GM12878 (cell line): ENCODE measurements around the gene C1QB. TPM values are rescaled to one million over a fixed set of nuclear protein-coding genes. Genes with fewer than 3 reads are reported as not detected.

Experiments
- ATAC-seq: fragments of 200-7000 bp; cut with Tn5 transposase; 3 replicates; pipeline ENCODE4 v1.9.1; 2020; ENCODE audit warnings: mild to moderate bottlenecking, moderate library complexity
- BruUV-seq: library from RNA; stranded (reverse); fragments of 400-500 nt; replicated peaks from 2 replicates; lab custom pipeline; 2021; lab: Mats Ljungman, UMichigan
- CTCF ChIA-PET: fragments of 300-600 bp; sonication (Branson Sonifier 250); formaldehyde crosslinking; extraction: SDS; loops from one replicate; lab custom pipeline; 2021; ENCODE audit warnings: inconsistent platforms; lab: Yijun Ruan, JAX
- POLR2A ChIA-PET: fragments of 350-600 bp; formaldehyde crosslinking; extraction: SDS; loops from one replicate; lab custom pipeline; 2021; ENCODE audit warnings: inconsistent platforms; lab: Charles Lee
- RAD21 ChIA-PET: fragments of 300-600 bp; sonication (Branson Sonifier 250); formaldehyde crosslinking; loops from one replicate; lab custom pipeline; 2023; ENCODE audit warnings: antibody characterized with exemption; ENCODE audit not compliant: unreplicated experiment; lab: Charles Lee
- SMC1A ChIA-PET: fragments of 300-600 bp; sonication (Branson Sonifier 250); formaldehyde crosslinking; loops from one replicate; lab custom pipeline; 2023; ENCODE audit not compliant: unreplicated experiment, uncharacterized antibody; lab: Charles Lee
- DNase-seq: peaks from one replicate; pipeline ENCODE4 v3.0.0-alpha.2; 2011; ENCODE audit warnings: low read depth, low spot score
- FAIRE-seq: peaks from 3 replicates; lab custom pipeline; 2011; peaks lifted over from hg19 to GRCh38; lab: Jason Lieb, UNC
- H2AFZ ChIP-seq: 2 replicates; pipeline ENCODE4 v1.6.0; 2011; ENCODE audit warnings: low read depth, low read length, control low read depth; ENCODE audit not compliant: control insufficient read depth
- H3K27ac ChIP-seq: 2 replicates; pipeline ENCODE4 v1.5.1; 2011; ENCODE audit warnings: control low read depth; ENCODE audit not compliant: control insufficient read depth, insufficient read depth
- H3K27me3 ChIP-seq, 2 experiments: replicated peaks in 1 of 2; 2 replicates each; pipeline versions ENCODE4 v1.6.0 to v1.6.1; 2011; ENCODE audit warnings: low read length in 1 of 2; ENCODE audit not compliant: control insufficient read depth in 2 of 2, insufficient read depth in 2 of 2
- H3K36me3 ChIP-seq, 2 experiments: 2 replicates each; pipeline ENCODE4 v1.5.1; 2011; ENCODE audit warnings: low read length in 1 of 2; ENCODE audit not compliant: control insufficient read depth in 2 of 2, insufficient read depth in 2 of 2
- H3K4me1 ChIP-seq: 2 replicates; pipeline ENCODE4 v1.6.1; 2011; ENCODE audit warnings: mild to moderate bottlenecking, low read length, moderate library complexity, mixed read lengths; ENCODE audit not compliant: control insufficient read depth, insufficient read depth
- H3K4me2 ChIP-seq: 2 replicates; pipeline ENCODE4 v1.6.0; 2011; ENCODE audit warnings: control low read depth; ENCODE audit not compliant: control insufficient read depth, insufficient read depth
- H3K4me3 ChIP-seq: fragments of 200-600 bp; sonication (generic); 2 replicates; pipeline ENCODE4 v1.5.1; 2016
- H3K79me2 ChIP-seq: 2 replicates; pipeline ENCODE4 v1.6.0; 2011; ENCODE audit warnings: low read length; ENCODE audit not compliant: control insufficient read depth, insufficient read depth
- H3K9ac ChIP-seq: 2 replicates; pipeline ENCODE4 v1.8.0; 2011; ENCODE audit warnings: low read length, control low read depth, mixed read lengths; ENCODE audit not compliant: control insufficient read depth, insufficient read depth
- H3K9me3 ChIP-seq: replicated peaks from 3 replicates; pipeline ENCODE4 v1.5.1; 2011; ENCODE audit warnings: mild to moderate bottlenecking, low read length; ENCODE audit not compliant: control insufficient read depth, insufficient read depth
- H4K20me1 ChIP-seq: 2 replicates; pipeline ENCODE4 v1.6.0; 2011; ENCODE audit not compliant: control insufficient read depth, insufficient read depth
- CBX3 ChIP-seq: fragments of 200-600 bp; sonication (generic); IDR thresholded peaks from 2 replicates; pipeline ENCODE4 v1.6.1; 2016; ENCODE audit warnings: low read depth, borderline replicate concordance
- NRF1 ChIP-seq: conservative IDR thresholded peaks from 2 replicates; pipeline ENCODE4 v1.6.1; 2011; ENCODE audit warnings: mild to moderate bottlenecking, low read depth, low read length, improper control_type of control experiment
- POLR2AphosphoS2 ChIP-seq: IDR thresholded peaks from 2 replicates; pipeline ENCODE4 v1.6.1; 2011; ENCODE audit warnings: low read depth, mild to moderate bottlenecking, low read length, improper control_type of control experiment, moderate library complexity
- SMAD1 ChIP-seq: fragments of 450-650 bp; IDR thresholded peaks from 2 replicates; pipeline ENCODE4 v1.6.1; 2018; ENCODE audit warnings: mild to moderate bottlenecking, low read depth; ENCODE audit not compliant: partially characterized antibody
- YBX1 ChIP-seq: fragments of 450-650 bp; IDR thresholded peaks from 2 replicates; pipeline ENCODE4 v1.6.1; 2016; ENCODE audit warnings: antibody characterized with exemption
- YY1 ChIP-seq: IDR thresholded peaks from 2 replicates; pipeline ENCODE4 v1.6.1; 2011; ENCODE audit warnings: low read depth, mild to moderate bottlenecking, low read length
- ZNF207 ChIP-seq: fragments of 450-650 bp; IDR thresholded peaks from 2 replicates; pipeline ENCODE4 v1.6.1; 2014; ENCODE audit warnings: antibody characterized with exemption, mild to moderate bottlenecking, borderline replicate concordance
- WGBS: methylation state at CpG from one replicate; pipeline ENCODE4 v1.1.6; 2016; ENCODE audit warnings: low lambda C conversion rate; ENCODE audit not compliant: insufficient replicate concordance, insufficient coverage; ENCODE audit errors: missing lambda C conversion rate; 5-methylcytosine and 5-hydroxymethylcytosine counted together
- in situ Hi-C: fragments of 300-500 bp; cut with MboI; formaldehyde crosslinking; loops from 9 replicates; pipeline ENCODE4 v1.14.3; 2018; ENCODE audit warnings: mixed read lengths
- intact Hi-C: fragments of 100-400 bp; cut with micrococcal nuclease; formaldehyde crosslinking; loops from one replicate; pipeline ENCODE4 v1.14.2; 2022; ENCODE audit not compliant: unreplicated experiment
- polyA plus RNA-seq, 11 experiments: library from polyadenylated mRNA; depleted of rRNA in 4 of 11; unstranded in 6 of 11; stranded (reverse) in 5 of 11; fragments of >200 nt; fragmentation: Nextera tagmentation in 4 of 11; fragmentation: Illumina TruSeq in 1 of 11; extraction: Ambion mirVana in 4 of 11; extraction: Trizol in 1 of 11; gene quantifications; 1 replicate in 1 of 11; 2 replicates in 10 of 11; pipeline versions ENCODE4 v1.2.1 to v1.2.3, GENCODE V29; 2011 to 2016; ENCODE audit warnings: inconsistent platforms in 2 of 11, missing spikeins in 2 of 11, low read depth in 1 of 11
- total RNA-seq, 4 experiments: library from RNA; depleted of rRNA in 3 of 4; stranded (reverse); fragments of >200 nt in 3 of 4; fragmentation: Illumina TruSeq in 1 of 4; extraction: Trizol in 1 of 4; gene quantifications; 2 replicates each; pipeline versions ENCODE4 v1.2.1 to v1.2.3, GENCODE V29; 2013 to 2021
- TF ChIP-seq, protein P1 (sequence below): fragments of 450-650 bp; IDR thresholded peaks from 2 replicates; pipeline ENCODE4 v1.6.1; 2016; ENCODE audit warnings: mild to moderate bottlenecking

The C1QB gene
- total and polyA plus RNA-seq, 10 of the 15 experiments (the other 5 are each of a cell fraction or from before 2014, with no cell fraction given): 0.62 TPM; not detected in 9

DNA sequence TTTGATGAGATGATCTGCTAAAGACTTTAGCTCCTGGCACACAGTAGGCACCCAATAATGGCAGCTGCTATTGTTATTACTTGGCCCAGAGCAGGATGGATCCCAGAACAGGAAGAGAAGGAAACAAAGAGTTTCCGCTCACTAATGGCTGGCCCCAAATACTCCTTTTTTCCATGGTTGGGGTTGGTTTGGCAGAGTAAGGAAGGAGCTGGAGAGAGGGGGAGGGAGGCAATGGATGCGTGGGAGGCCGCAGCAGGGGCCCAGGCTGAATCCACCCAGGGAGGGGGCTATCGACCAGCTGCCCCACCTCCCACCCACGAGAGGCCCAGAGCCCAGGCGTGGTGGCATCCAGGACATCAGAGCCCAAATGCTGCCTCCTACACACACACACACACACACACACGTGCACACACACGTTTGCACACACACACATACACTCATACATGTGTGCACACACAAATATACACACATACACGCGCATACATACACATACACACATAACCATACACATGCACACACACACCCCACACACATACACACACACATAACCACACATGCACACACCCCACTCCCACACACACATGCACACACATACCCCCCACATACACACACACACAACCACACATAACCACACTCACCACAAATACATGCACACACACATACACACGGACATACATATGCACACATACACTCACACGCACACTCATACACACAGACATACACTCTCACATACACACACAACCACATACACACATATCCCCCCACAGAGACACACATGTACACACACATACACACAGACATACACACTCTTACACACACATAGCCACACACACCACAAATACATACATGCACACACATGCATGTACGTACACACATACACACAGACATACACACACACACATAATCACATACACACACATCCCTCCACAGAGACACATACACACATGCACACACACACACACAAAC is 25.2 kb downstream of the C1QB start:
- Histone ChIP-seq H3K9ac (no peak overlapping the region), H3K36me3 (no peaks in the 10 kb centered on the region), H2AFZ (no peak overlapping the region), H3K4me2 (no peak overlapping the region), H3K9me3 (no peaks in the 10 kb centered on the region), H3K79me2 (no peaks in the 10 kb centered on the region), H3K27me3 (no peaks in the 10 kb centered on the region; a peak in 2 of 4 replicates), H3K4me1 (no peaks in the 10 kb centered on the region), H4K20me1 (no peaks in the 10 kb centered on the region), H3K27ac (no peak overlapping the region), H3K4me3 (no peak overlapping the region)
- 72% methylated on average over 10 of the region's 13 CpGs for WGBS
- POLR2A ChIA-PET: no interaction called here
- no peak for DNase-seq
- CTCF ChIA-PET: interaction anchor here (0.9 kb wide), 1 partner anchor 9 kb away, joined by 3 read pairs; no protein-coding TSS in a partner anchor
- ATAC-seq: no peak
- RAD21 ChIA-PET: no interaction called here
- intact Hi-C loops (no loop called here), in situ Hi-C loops (no loop called here)
- TF ChIP-seq YY1: no peak
- SMC1A ChIA-PET: no interaction called here
- FAIRE-seq: no peak
- no TSS peak for BruUV-seq

- ATAC-seq: no peak
- Histone ChIP-seq H3K79me2 (no peaks in the 10 kb centered on the region), H3K36me3 (no peaks in the 10 kb centered on the region), H3K27me3 (no peaks in the 10 kb centered on the region; a peak in 1 of 4 replicates), H3K4me3 (no peak overlapping the region), H3K27ac (no peak overlapping the region), H3K9me3 (no peaks in the 10 kb centered on the region), H4K20me1 (no peaks in the 10 kb centered on the region), H3K9ac (no peak overlapping the region), H3K4me2 (no peak overlapping the region), H2AFZ (no peak overlapping the region), H3K4me1 (no peaks in the 10 kb centered on the region)
- SMC1A ChIA-PET: interaction anchor here (0.6 kb wide), 1 partner anchor 23 kb away, joined by 3 read pairs; no protein-coding TSS in a partner anchor
- FAIRE-seq: no peak
- POLR2A ChIA-PET: no interaction called here
- RAD21 ChIA-PET: no interaction called here
- in situ Hi-C loops (no loop called here), intact Hi-C loops (no loop called here)
- BruUV-seq: no TSS peak
- no peak for DNase-seq
- WGBS: 31% methylated on average over 9 of the region's 9 CpGs
- CTCF ChIA-PET: no interaction called here
- no peak for TF ChIP-seq POLR2AphosphoS2
- no peak for TF ChIP-seq CBX3
- no peak for TF ChIP-seq NRF1
- TF ChIP-seq SMAD1: no peak
- TF ChIP-seq YBX1: no peak
- TF ChIP-seq, protein P1, sequence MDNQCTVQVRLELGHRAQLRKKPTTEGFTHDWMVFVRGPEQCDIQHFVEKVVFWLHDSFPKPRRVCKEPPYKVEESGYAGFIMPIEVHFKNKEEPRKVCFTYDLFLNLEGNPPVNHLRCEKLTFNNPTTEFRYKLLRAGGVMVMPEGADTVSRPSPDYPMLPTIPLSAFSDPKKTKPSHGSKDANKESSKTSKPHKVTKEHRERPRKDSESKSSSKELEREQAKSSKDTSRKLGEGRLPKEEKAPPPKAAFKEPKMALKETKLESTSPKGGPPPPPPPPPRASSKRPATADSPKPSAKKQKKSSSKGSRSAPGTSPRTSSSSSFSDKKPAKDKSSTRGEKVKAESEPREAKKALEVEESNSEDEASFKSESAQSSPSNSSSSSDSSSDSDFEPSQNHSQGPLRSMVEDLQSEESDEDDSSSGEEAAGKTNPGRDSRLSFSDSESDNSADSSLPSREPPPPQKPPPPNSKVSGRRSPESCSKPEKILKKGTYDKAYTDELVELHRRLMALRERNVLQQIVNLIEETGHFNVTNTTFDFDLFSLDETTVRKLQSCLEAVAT: no peak
- TF ChIP-seq ZNF207: no peak
These were observed 27.7 kb downstream of the C1QB start for GRCh38 chr1:22680726-22681125.
